Panc1 (cell line): ENCODE data around the gene DEFB123.

Experiments used
- POLR2AphosphoS5 ChIP-seq: IDR thresholded peaks from 2 replicates; pipeline ENCODE4 v1.6.1; 2012; ENCODE audit warnings: mild to moderate bottlenecking, low read depth, low read length, moderate library complexity
- TF ChIP-seq, protein P1 (sequence below): fragments of 450-650 bp; IDR thresholded peaks from 2 replicates; pipeline ENCODE4 v1.5.1; 2017; ENCODE audit warnings: mild to moderate bottlenecking
- TF ChIP-seq, protein P2 (sequence below), 2 experiments: IDR thresholded peaks; 2 replicates each; pipeline ENCODE4 v1.6.1; 2011 to 2012; ENCODE audit warnings: low read depth in 2 of 2, control low read depth in 1 of 2, low read length in 1 of 2, mild to moderate bottlenecking in 1 of 2, moderate library complexity in 1 of 2; ENCODE audit not compliant: insufficient read depth in 1 of 2

DNA sequence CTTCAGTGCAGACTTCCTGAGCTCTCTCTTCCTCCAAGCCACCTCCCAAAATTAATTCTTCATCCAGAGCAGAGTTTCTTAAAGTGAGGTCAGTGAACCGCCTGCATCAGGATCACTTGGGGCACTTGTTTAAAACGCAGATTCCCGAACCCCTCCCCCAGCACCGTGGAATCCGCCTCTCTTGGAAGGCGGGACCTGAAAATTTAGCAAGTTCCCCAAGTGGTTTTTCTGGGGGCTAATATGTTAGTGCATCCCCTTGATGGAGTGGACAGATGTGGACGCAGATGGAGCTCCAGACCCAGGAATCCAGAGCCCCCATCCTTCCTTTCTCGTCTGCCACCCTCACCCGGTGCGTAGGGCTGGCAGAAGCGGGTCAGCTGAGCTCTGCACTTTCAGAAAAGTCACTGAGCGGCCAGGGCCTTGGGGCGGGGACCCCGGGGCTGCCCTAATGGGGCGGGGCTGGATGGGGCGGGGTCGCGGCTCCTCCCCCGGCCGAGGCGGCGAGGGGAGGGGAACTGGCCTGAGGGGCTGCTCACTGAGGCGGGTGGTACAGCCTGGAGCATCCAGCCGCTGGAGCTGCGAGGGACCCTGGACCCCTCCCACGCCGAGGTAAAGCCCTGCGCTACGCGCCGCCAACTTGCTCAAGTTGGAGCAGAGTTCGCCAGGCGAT lies 34.5 kb downstream of the DEFB123 start, which contains the start of the genes DEFB124 and REM1:
- TF ChIP-seq, protein P1, sequence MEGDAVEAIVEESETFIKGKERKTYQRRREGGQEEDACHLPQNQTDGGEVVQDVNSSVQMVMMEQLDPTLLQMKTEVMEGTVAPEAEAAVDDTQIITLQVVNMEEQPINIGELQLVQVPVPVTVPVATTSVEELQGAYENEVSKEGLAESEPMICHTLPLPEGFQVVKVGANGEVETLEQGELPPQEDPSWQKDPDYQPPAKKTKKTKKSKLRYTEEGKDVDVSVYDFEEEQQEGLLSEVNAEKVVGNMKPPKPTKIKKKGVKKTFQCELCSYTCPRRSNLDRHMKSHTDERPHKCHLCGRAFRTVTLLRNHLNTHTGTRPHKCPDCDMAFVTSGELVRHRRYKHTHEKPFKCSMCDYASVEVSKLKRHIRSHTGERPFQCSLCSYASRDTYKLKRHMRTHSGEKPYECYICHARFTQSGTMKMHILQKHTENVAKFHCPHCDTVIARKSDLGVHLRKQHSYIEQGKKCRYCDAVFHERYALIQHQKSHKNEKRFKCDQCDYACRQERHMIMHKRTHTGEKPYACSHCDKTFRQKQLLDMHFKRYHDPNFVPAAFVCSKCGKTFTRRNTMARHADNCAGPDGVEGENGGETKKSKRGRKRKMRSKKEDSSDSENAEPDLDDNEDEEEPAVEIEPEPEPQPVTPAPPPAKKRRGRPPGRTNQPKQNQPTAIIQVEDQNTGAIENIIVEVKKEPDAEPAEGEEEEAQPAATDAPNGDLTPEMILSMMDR: no peak
- no peak for TF ChIP-seq POLR2AphosphoS5
- TF ChIP-seq, protein P2, sequence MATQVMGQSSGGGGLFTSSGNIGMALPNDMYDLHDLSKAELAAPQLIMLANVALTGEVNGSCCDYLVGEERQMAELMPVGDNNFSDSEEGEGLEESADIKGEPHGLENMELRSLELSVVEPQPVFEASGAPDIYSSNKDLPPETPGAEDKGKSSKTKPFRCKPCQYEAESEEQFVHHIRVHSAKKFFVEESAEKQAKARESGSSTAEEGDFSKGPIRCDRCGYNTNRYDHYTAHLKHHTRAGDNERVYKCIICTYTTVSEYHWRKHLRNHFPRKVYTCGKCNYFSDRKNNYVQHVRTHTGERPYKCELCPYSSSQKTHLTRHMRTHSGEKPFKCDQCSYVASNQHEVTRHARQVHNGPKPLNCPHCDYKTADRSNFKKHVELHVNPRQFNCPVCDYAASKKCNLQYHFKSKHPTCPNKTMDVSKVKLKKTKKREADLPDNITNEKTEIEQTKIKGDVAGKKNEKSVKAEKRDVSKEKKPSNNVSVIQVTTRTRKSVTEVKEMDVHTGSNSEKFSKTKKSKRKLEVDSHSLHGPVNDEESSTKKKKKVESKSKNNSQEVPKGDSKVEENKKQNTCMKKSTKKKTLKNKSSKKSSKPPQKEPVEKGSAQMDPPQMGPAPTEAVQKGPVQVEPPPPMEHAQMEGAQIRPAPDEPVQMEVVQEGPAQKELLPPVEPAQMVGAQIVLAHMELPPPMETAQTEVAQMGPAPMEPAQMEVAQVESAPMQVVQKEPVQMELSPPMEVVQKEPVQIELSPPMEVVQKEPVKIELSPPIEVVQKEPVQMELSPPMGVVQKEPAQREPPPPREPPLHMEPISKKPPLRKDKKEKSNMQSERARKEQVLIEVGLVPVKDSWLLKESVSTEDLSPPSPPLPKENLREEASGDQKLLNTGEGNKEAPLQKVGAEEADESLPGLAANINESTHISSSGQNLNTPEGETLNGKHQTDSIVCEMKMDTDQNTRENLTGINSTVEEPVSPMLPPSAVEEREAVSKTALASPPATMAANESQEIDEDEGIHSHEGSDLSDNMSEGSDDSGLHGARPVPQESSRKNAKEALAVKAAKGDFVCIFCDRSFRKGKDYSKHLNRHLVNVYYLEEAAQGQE (IDR thresholded peaks at IDR 0.05; ENCODE audit: insufficient read depth in 1 of 2, low read depth in 2 of 2, low read length in 1 of 2): no peak
